Fibroblast of villous mesenchyme (primary cell): ENCODE measurements around the gene DPYSL4. TPM values are rescaled to one million over a fixed set of nuclear protein-coding genes. Genes with fewer than 3 reads are reported as not detected.

Source experiments
- DNase-seq: peaks from one replicate; pipeline ENCODE4 v3.0.0-alpha.2; 2010; ENCODE audit warnings: low read depth
- H3K4me3 ChIP-seq: 2 replicates; pipeline ENCODE4 v1.5.1; 2011; ENCODE audit warnings: low read depth, mild to moderate bottlenecking, low read length
- total RNA-seq: library from RNA; depleted of rRNA; stranded (reverse); fragments of >200 nt; gene quantifications from 2 replicates; pipeline ENCODE4 v1.2.3, GENCODE V29; 2012
- TF ChIP-seq, protein P1 (sequence below): IDR thresholded peaks from 2 replicates; pipeline ENCODE4 v1.5.1; 2012; ENCODE audit warnings: low read depth, mild to moderate bottlenecking, low read length; ENCODE audit not compliant: insufficient read depth

The DPYSL4 gene
- total RNA-seq, 1 donor: 0.86 TPM

DNA sequence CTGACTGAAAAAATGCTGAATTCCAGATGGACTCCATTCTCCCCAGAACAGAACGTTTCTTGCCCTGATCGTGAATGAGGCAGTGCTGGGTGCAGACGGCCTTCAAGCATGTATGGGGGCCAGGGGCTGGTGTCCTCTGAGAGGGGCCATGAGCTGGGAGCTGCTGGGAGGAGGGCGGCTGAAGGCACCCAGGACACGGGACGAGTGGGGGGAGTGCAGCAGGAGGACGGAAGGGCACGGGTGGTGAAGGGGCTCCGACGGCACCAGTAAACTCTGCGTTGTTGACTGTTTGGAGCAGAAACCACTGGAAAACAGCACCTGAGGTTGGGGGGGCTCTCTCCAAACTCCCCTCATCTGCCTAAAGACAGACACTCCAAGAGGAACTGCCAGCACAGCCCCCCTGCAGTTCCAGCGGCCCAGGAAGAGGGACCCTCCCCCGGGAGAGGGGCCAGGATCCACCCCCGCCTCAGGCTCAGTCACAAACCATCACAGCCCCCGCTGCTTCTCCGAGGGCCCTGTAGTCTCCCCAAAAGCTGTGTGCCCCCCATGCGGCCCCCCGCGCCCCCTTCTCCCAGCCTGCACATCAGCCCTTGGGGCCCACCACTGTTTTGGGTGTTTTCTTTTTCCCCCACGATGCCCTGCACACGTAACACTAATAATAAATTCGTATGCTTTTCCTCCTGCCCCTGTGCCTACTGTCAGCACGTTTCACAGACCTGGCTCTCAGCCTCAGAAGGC lies 55.5 kb downstream of the DPYSL4 start:
- no peak overlapping the region for H3K4me3 ChIP-seq
- TF ChIP-seq, protein P1, sequence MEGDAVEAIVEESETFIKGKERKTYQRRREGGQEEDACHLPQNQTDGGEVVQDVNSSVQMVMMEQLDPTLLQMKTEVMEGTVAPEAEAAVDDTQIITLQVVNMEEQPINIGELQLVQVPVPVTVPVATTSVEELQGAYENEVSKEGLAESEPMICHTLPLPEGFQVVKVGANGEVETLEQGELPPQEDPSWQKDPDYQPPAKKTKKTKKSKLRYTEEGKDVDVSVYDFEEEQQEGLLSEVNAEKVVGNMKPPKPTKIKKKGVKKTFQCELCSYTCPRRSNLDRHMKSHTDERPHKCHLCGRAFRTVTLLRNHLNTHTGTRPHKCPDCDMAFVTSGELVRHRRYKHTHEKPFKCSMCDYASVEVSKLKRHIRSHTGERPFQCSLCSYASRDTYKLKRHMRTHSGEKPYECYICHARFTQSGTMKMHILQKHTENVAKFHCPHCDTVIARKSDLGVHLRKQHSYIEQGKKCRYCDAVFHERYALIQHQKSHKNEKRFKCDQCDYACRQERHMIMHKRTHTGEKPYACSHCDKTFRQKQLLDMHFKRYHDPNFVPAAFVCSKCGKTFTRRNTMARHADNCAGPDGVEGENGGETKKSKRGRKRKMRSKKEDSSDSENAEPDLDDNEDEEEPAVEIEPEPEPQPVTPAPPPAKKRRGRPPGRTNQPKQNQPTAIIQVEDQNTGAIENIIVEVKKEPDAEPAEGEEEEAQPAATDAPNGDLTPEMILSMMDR: no peak
- no peak for DNase-seq

DNA sequence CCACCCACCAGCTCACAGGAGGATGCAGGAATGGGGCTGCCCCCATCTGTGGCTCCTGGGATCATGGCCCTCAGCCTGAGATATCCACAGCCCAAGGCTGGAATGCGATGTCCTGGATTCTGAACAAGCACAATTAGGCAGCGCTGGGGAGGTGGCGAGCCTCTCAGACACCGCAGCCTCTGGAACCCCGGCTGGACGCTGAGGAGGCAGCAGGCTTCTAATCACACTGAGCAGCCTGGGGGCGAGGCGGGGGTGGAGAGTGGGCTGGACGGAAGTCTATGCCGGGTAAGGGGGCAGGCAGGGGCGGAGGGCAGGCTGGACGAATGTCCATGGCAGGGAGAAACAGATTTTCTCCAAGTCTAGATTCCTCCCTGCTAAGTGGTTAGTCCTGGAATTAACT lies 56.4 kb downstream of the DPYSL4 start:
- H3K4me3 ChIP-seq: no peak overlapping the region
- no peak for DNase-seq
- TF ChIP-seq, protein P1: no peak

DNA sequence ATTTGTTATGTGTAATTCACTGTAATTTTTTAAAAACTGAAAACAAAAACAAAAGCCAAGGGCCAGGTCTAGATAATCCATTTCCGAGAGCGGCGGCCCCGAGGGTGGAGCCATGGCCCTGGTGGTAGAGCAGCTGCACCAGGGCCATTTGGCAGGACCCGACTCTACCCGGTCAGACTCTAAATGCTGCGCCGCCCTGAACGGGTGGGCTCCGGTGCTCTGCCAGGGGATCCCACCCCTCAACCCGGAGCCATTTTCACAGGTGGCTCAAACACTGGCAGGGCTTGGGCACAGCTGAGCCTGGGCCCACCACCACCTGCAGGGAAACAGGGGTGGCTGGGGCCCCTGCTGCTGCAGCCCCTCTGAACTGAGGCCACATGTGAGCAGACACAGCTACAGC lies 56.9 kb downstream of the DPYSL4 start:
- DNase-seq: no peak
- no peak overlapping the region for H3K4me3 ChIP-seq
- TF ChIP-seq, protein P1: no peak

DNA sequence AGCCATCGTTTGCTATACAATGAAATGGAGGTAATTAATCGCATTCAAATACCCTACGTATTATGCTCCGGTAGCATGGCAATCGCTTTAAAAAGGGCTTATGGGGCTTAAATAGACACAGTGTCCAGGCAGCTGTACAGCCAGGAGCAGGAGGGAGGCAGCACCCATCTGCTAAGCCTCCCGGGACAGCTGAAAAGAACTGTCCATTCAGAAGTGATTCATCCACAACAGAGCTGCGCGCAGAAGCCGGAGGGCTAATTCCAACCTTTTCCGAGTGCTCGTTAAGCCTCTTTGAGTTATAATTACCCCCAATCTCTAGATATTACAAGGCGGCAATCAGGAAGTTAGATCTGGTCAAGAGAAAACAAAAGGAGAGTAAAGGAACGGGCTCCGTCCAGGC lies 58.3 kb downstream of the DPYSL4 start:
- no peak for DNase-seq
- H3K4me3 ChIP-seq: no peak overlapping the region

DNA sequence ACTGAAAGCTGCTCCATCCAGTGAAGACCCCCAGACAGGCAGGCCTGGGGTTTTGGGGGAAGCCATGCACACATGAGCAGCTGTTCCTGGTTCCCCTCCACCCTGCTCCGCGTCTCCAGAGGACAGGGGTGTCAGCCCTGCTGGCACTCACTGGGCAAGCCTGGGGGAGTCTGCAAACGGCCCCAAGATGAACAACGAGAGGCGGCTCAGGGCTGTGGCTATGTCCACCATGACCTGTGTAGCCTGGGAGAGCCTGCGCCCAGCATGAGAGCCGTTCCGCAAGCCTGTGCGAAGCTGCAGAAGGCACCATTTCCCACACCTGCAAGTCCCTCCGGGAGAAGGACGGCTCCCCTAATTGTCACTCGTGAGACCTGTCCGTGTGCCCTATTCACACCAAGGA lies 59.5 kb downstream of the DPYSL4 start:
- DNase-seq: no peak
- TF ChIP-seq, protein P1: no peak
- no peak overlapping the region for H3K4me3 ChIP-seq

More for the DNA sequence above, 58.3 kb downstream of the DPYSL4 start:
- TF ChIP-seq, protein P1: no peak

DNA sequence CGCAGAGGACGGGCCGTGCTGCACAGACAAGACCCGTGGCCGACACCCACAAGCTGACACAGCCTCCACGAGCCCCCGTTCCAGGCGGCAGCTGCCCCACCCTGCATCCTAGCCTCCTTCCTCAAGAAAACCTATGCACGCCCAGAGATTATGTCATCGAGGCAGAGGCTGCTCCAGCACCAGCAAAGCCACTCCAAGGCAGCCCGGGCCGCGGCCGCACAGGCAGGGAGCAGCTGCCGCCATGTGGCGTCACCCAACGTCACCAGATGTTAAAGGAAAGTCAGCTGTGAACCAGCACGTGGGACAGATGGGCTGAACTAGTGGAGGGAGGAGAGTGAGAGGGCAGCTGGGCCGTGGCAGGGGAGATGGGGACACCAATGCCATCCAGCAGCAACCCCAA lies 61.2 kb downstream of the DPYSL4 start:
- no peak overlapping the region for H3K4me3 ChIP-seq
- peak; percentile 13 for DNase-seq
- TF ChIP-seq, protein P1: no peak
